C4-2B (cell line): ENCODE measurements around the gene MEN1.

Experiments
- ZFX ChIP-seq: fragments of 450-650 bp; IDR thresholded peaks from 2 replicates; pipeline ENCODE4 v1.6.1; 2017
- TF ChIP-seq, protein P1 (sequence below): fragments of 450-650 bp; conservative IDR thresholded peaks from 2 replicates; pipeline ENCODE4 v1.5.1; 2017; ENCODE audit warnings: mild to moderate bottlenecking

GRCh38 chr11:64759131-64759721 is 51.1 kb downstream of the MEN1 start:
- TF ChIP-seq, protein P1, sequence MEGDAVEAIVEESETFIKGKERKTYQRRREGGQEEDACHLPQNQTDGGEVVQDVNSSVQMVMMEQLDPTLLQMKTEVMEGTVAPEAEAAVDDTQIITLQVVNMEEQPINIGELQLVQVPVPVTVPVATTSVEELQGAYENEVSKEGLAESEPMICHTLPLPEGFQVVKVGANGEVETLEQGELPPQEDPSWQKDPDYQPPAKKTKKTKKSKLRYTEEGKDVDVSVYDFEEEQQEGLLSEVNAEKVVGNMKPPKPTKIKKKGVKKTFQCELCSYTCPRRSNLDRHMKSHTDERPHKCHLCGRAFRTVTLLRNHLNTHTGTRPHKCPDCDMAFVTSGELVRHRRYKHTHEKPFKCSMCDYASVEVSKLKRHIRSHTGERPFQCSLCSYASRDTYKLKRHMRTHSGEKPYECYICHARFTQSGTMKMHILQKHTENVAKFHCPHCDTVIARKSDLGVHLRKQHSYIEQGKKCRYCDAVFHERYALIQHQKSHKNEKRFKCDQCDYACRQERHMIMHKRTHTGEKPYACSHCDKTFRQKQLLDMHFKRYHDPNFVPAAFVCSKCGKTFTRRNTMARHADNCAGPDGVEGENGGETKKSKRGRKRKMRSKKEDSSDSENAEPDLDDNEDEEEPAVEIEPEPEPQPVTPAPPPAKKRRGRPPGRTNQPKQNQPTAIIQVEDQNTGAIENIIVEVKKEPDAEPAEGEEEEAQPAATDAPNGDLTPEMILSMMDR: no peak
- no peak for TF ChIP-seq ZFX
